NB4 (cell line): ENCODE data around the gene STOML1.

ENCODE experiments used
- DNase-seq: peaks from one replicate; pipeline ENCODE4 v3.0.0; 2010; ENCODE audit warnings: low read depth
- H3K4me3 ChIP-seq: one replicate; pipeline ENCODE4 v1.5.1; 2011; ENCODE audit warnings: mild to moderate bottlenecking, low read depth, low read length, moderate library complexity
- CTCF ChIP-seq: IDR thresholded peaks from one replicate; pipeline ENCODE4 v1.5.1; 2012; ENCODE audit warnings: low read depth, low read length
- MYC ChIP-seq: IDR thresholded peaks from 2 replicates; pipeline ENCODE4 v1.6.1; 2011; ENCODE audit warnings: low read depth, low read length
- POLR2A ChIP-seq: IDR thresholded peaks from 2 replicates; pipeline ENCODE4 v1.6.1; 2011; ENCODE audit warnings: mild to moderate bottlenecking; ENCODE audit not compliant: insufficient read length; ENCODE audit errors: extremely low read depth
- TF ChIP-seq, protein P1 (sequence below): IDR thresholded peaks from 2 replicates; pipeline ENCODE4 v1.6.1; 2011; ENCODE audit warnings: low read depth, low read length

Gene STOML1

DNA sequence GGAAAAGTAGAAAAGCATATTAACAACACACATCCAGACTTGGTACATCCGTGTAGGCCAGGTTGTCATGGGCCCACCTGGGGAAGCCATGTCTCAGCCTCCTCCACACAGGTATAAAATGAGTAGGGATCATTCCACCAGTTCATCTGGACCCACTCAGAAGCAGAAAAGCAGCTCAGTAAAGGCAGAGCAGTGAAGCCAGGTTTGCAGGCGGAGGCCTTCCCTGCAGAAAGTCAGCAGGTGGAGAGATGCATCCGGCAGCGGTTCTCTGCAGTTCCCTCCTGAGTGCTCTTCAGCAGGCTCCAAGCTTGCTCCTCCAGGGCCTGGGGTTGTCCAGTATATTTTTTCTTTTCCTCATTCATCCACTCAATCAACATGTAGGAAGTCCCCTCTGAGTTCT lies 43.7 kb downstream of the STOML1 start:
- no peak overlapping the region for H3K4me3 ChIP-seq
- TF ChIP-seq CTCF (no peak), POLR2A (no peak), MYC (no peak)
- TF ChIP-seq, protein P1, sequence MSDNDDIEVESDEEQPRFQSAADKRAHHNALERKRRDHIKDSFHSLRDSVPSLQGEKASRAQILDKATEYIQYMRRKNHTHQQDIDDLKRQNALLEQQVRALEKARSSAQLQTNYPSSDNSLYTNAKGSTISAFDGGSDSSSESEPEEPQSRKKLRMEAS, result no peak
- no peak for DNase-seq

DNA sequence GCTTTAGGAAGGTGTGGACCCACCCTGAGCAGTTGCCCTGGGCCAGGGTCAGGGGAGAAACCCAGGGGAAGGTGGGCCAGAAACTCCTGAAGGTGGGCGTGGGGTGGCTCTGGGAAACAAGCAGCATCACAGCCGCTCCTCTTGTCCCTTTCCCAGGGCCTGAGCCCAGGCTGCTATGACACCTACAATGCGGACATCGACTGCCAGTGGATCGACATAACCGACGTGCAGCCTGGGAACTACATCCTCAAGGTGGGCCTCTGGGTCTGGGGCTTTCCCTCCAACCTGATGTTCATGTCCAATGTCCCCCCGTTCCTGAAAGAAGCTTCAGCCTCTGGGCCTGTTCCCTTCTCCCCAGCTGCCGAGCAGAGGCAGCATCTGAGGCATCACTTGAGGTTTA lies 44.4 kb downstream of the STOML1 start:
- no peak for DNase-seq
- no peak overlapping the region for H3K4me3 ChIP-seq
- TF ChIP-seq CTCF (no peak), MYC (no peak), POLR2A (no peak)
- TF ChIP-seq, protein P1, result no peak

DNA sequence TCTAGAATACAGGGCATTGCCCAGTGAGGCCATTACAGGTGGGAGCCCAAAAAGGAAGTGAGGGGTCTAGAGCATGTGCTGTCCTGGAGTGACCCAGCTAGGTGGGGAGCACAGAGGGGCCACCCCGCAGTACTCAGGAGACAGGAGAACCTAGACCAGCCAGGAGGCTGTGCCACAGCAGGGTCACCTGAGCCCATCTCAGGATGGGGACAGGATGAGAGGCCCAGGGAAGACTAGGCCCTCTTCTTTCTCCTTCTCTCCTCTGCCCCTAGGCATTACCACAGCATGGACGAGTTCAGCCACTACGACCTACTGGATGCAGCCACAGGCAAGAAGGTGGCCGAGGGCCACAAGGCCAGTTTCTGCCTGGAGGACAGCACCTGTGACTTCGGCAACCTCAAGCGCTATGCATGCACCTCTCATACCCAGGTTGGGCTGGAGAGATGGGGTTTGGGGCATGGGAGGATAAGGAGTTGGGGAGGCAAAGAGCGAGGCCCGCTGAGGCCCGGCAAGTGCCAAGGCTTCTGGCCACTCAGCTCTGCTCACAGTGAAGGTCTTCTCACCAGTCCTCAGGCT lies 45.2 kb downstream of the STOML1 start:
- no peak for DNase-seq
- H3K4me3 ChIP-seq, result no peak overlapping the region
- TF ChIP-seq, protein P1, result no peak
- TF ChIP-seq POLR2A (no peak), MYC (no peak), CTCF (no peak)

- DNase-seq, result no peak
- TF ChIP-seq MYC (no peak), POLR2A (no peak), CTCF (no peak)
- TF ChIP-seq, protein P1, result no peak
Observed at GRCh38 chr15:73946046-73946721, 45.9 kb downstream of the STOML1 start.

DNA sequence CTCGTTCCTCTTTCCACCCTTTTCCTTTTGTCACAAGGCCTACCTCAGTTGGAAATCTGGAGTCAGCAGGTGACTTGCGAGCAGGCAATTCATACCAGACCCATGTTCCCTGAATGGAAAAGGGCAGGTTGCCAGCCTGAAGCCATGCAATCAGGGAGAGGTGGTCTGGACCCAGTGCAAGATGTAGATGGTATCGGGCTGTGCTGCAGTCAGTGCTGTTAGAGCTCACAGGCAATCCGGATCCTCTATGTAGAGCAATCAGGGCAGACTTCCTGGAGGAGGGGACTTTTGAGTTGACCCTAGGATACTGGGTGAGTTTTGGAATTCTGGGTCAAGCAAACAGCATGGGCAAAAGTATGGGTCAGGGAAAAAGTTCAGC lies 47.0 kb downstream of the STOML1 start:
- DNase-seq, result no peak
- TF ChIP-seq CTCF (no peak), POLR2A (no peak), MYC (no peak)
- TF ChIP-seq, protein P1, result no peak
- no peak overlapping the region for H3K4me3 ChIP-seq

More at GRCh38 chr15:73946046-73946721, 45.9 kb downstream of the STOML1 start:
- H3K4me3 ChIP-seq, result no peak overlapping the region
